ENCODE measurements around the gene LRP2.
"Not testable (repeated sequence)": the region's sequence is repeated elsewhere in the genome, so short reads cannot be mapped to it uniquely, and the experiment has no call there.

LRP2 gene

GRCh38 chr2:169298007-169298406, 64.3 kb downstream of the LRP2 start:
- no peak for DNase-seq

GRCh38 chr2:169294001-169294675, 68.2 kb downstream of the LRP2 start:
- DNase-seq = peak; percentile 5

- no peak for DNase-seq
Measured at GRCh38 chr2:169291517-169291916, 70.8 kb downstream of the LRP2 start.

GRCh38 chr2:169290433-169290832, 71.9 kb downstream of the LRP2 start:
- no peak for DNase-seq

GRCh38 chr2:169287666-169288065, 74.7 kb downstream of the LRP2 start:
- no peak for DNase-seq

- no peak for DNase-seq
Measured at GRCh38 chr2:169286624-169287231, 75.6 kb downstream of the LRP2 start.

- no peak for DNase-seq
Measured at GRCh38 chr2:169285531-169286235, 76.7 kb downstream of the LRP2 start.

GRCh38 chr2:169280502-169280901, 81.8 kb downstream of the LRP2 start:
- DNase-seq = no peak

GRCh38 chr2:169275696-169276444, 86.5 kb downstream of the LRP2 start:
- no peak for DNase-seq

- DNase-seq = no peak
Measured at GRCh38 chr2:169272010-169272409, 90.3 kb downstream of the LRP2 start.

- not testable (repeated sequence) for DNase-seq
Measured at GRCh38 chr2:169270574-169270973, 91.8 kb downstream of the LRP2 start.

- no peak for DNase-seq
Measured at GRCh38 chr2:169265591-169265990, 96.7 kb downstream of the LRP2 start.

GRCh38 chr2:169260846-169261642, 101.3 kb downstream of the LRP2 start:
- DNase-seq = no peak

GRCh38 chr2:169260246-169260645, 102.1 kb downstream of the LRP2 start:
- no peak for DNase-seq

GRCh38 chr2:169259402-169259801, 102.9 kb downstream of the LRP2 start:
- DNase-seq = no peak

- DNase-seq = no peak
Measured at GRCh38 chr2:169258045-169258601, 104.2 kb downstream of the LRP2 start.

- DNase-seq = no peak
Measured at GRCh38 chr2:169254774-169255173, 107.6 kb downstream of the LRP2 start.

GRCh38 chr2:169247211-169247610, 115.1 kb downstream of the LRP2 start:
- DNase-seq = no peak

GRCh38 chr2:169240405-169240804, 121.9 kb downstream of the LRP2 start:
- DNase-seq = no peak

GRCh38 chr2:169237939-169238338, 124.4 kb downstream of the LRP2 start:
- DNase-seq = no peak

- DNase-seq = no peak
Measured at GRCh38 chr2:169237286-169237685, 125.0 kb downstream of the LRP2 start.

- DNase-seq = no peak
Measured at GRCh38 chr2:169232551-169233154, 129.7 kb downstream of the LRP2 start.

All from SHP77 treated with DMSO at 0.1 percent for 48 hours (cell line).